DOHH2 (cell line): Measurements from ENCODE around the gene GRID1.

Experiments used
- H3F3A ChIP-seq: fragments of 200-600 bp; sonication (generic), shearing (Covaris generic); 2 replicates; pipeline ENCODE4 v1.6.0; 2016; ENCODE audit warnings: antibody characterized with exemption, mild to moderate bottlenecking; ENCODE audit not compliant: control insufficient read depth, insufficient read depth
- H3K27ac ChIP-seq: fragments of 200-600 bp; sonication (generic); 2 replicates; pipeline ENCODE4 v1.5.1; 2014; ENCODE audit warnings: low read depth, mild to moderate bottlenecking, low read length, moderate library complexity
- H3K27me3 ChIP-seq: fragments of 200-600 bp; sonication (generic); 2 replicates; pipeline ENCODE4 v1.6.1; 2014; ENCODE audit warnings: mild to moderate bottlenecking, low read length, mixed read lengths; ENCODE audit not compliant: control insufficient read depth
- H3K36me3 ChIP-seq: fragments of 200-600 bp; sonication (generic); 2 replicates; pipeline ENCODE4 v1.6.1; 2014; ENCODE audit warnings: mild to moderate bottlenecking, low read length, moderate library complexity, mixed read lengths; ENCODE audit not compliant: control insufficient read depth
- H3K4me1 ChIP-seq: fragments of 200-600 bp; sonication (generic); 2 replicates; pipeline ENCODE4 v1.6.1; 2014; ENCODE audit warnings: mild to moderate bottlenecking, low read length, mixed read lengths; ENCODE audit not compliant: control insufficient read depth
- H3K4me2 ChIP-seq: fragments of 200-600 bp; sonication (generic); 2 replicates; pipeline ENCODE4 v1.6.0; 2014; ENCODE audit warnings: mild to moderate bottlenecking, low read length, moderate library complexity
- H3K4me3 ChIP-seq: fragments of 200-600 bp; sonication (generic); 2 replicates; pipeline ENCODE4 v1.5.1; 2014; ENCODE audit warnings: mild to moderate bottlenecking, low read length, mixed read lengths
- H3K79me2 ChIP-seq: fragments of 200-600 bp; sonication (generic); 2 replicates; pipeline ENCODE4 v1.6.1; 2014; ENCODE audit warnings: mild to moderate bottlenecking, low read length, mixed read lengths; ENCODE audit not compliant: control insufficient read depth
- H3K9me2 ChIP-seq: fragments of 200-600 bp; sonication (generic); replicated peaks from 2 replicates; pipeline ENCODE4 v1.6.1; 2014; ENCODE audit warnings: mild to moderate bottlenecking, low read length, mixed read lengths; ENCODE audit not compliant: control insufficient read depth
- H3K9me3 ChIP-seq: fragments of 200-600 bp; sonication (generic); 2 replicates; pipeline ENCODE4 v1.6.1; 2014; ENCODE audit warnings: antibody characterized with exemption, low read length, mixed read lengths; ENCODE audit not compliant: control insufficient read depth, insufficient read depth
- H4K20me1 ChIP-seq: fragments of 200-600 bp; sonication (generic); 2 replicates; pipeline ENCODE4 v1.6.0; 2014; ENCODE audit warnings: low read depth, mild to moderate bottlenecking, antibody characterized with exemption, low read length, moderate library complexity; ENCODE audit not compliant: control insufficient read depth, insufficient read depth
- CTCF ChIP-seq: fragments of 200-600 bp; sonication (generic); IDR thresholded peaks from one replicate; pipeline ENCODE4 v1.5.1; 2014; ENCODE audit warnings: antibody characterized with exemption, mild to moderate bottlenecking, low read depth, low read length; ENCODE audit not compliant: poor library complexity, severe bottlenecking
- EZH2phosphoT487 ChIP-seq: fragments of 200-600 bp; sonication (generic); IDR thresholded peaks from 2 replicates; pipeline ENCODE4 v1.6.1; 2017; ENCODE audit warnings: borderline replicate concordance, mild to moderate bottlenecking, antibody characterized with exemption, low read length, moderate library complexity, mixed read lengths

The GRID1 gene

DNA sequence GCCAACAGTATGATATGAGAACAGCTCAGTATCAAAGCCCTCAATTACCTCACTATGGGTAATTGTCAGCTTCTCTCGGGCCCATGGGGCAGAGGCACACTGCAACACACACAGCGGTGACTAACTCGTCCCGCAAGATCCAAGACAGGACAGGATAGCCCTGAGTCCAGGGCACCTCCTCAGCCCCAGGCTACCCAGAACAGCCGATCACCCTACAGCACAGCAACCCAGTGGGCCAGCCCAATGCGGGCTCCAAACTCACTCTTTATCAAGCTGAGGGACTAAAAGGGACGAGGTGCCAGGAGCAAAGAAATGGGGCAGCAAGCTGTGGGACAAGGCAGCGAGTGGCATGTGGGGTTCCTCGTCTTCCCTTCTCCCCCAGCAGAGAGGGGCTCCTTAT lies 765.1 kb downstream of the GRID1 start:
- H3K9me2 ChIP-seq, result no peaks in the 10 kb centered on the region
- no peaks in the 10 kb centered on the region for H3K27me3 ChIP-seq
- TF ChIP-seq CTCF (no peak), EZH2phosphoT487 (no peak)
- no peak overlapping the region for H3K27ac ChIP-seq
- no peaks in the 10 kb centered on the region for H3K9me3 ChIP-seq
- H3K36me3 ChIP-seq, result no peaks in the 10 kb centered on the region
- H3K79me2 ChIP-seq, result no peaks in the 10 kb centered on the region
- H3F3A ChIP-seq, result no peaks in the 10 kb centered on the region
- H3K4me1 ChIP-seq, result no peaks in the 10 kb centered on the region
- no peaks in the 10 kb centered on the region for H4K20me1 ChIP-seq
- H3K4me2 ChIP-seq, result no peak overlapping the region
- H3K4me3 ChIP-seq, result no peak overlapping the region

DNA sequence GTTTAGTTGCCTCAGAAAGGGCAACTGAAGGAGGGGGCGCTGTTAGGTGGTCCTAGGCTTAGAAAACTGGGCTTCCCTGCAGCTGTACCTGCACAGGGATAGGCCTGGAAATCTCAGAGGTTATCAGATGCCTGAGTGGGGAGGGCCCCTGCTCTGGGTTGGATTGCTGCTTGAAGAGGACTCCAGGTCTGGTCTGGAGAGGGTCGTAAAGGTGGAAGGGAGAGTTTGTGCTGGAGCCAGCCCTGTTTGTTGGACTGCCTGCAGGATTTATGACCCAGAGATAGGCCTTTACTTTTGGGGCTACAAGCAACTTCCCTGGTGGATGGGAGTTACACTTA lies 765.9 kb downstream of the GRID1 start:
- Histone ChIP-seq H3K9me2 (no peaks in the 10 kb centered on the region), H3K27ac (no peak overlapping the region), H3K36me3 (no peaks in the 10 kb centered on the region), H3K27me3 (no peaks in the 10 kb centered on the region), H3F3A (no peaks in the 10 kb centered on the region), H3K4me2 (no peak overlapping the region), H3K79me2 (no peaks in the 10 kb centered on the region), H4K20me1 (no peaks in the 10 kb centered on the region), H3K9me3 (no peaks in the 10 kb centered on the region), H3K4me1 (no peaks in the 10 kb centered on the region), H3K4me3 (no peak overlapping the region)
- TF ChIP-seq EZH2phosphoT487 (no peak), CTCF (no peak)

DNA sequence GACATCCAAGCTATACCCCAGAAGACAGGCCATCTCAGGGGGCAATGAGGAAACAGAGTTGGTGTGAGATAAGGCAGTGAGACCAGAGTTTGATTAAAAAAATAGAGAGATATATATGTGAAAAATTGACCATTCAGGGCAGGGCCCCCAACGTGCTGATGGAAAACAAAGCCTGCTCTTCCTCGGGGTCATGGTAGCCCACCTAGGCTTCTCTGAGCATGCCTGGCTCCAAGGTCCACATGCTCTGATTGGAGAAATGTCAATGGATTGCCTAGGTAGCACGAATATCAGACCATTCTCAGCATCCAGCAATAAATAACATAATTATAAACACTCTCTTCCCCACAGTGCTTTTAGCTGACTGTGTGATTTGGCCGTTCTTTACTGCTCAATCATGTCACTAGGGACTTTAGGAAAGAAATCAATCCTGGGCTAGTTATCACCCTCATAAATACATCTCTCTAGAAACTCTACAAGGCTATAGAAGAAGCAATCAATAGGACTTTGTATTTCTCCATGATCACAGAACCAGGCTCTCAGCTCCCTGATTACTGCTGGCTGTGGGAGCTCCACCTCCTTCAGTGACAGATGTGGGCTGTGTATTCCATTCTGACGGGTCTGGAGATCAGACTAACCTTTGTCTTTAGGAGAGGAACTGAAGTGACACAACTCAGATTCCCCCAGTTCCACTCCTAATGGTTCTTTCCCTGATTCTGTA lies 766.4 kb downstream of the GRID1 start:
- Histone ChIP-seq H3K27ac (no peak overlapping the region), H3K9me2 (no peaks in the 10 kb centered on the region), H3K27me3 (no peaks in the 10 kb centered on the region), H3K4me1 (no peaks in the 10 kb centered on the region), H3K4me3 (no peak overlapping the region), H3K9me3 (no peaks in the 10 kb centered on the region), H3F3A (no peaks in the 10 kb centered on the region), H3K36me3 (no peaks in the 10 kb centered on the region), H4K20me1 (no peaks in the 10 kb centered on the region), H3K4me2 (no peak overlapping the region), H3K79me2 (no peaks in the 10 kb centered on the region)
- no peak for TF ChIP-seq CTCF
- TF ChIP-seq EZH2phosphoT487, result no peak
